Keratinocyte (primary cell): ENCODE data around the gene RHEX. TPM values are rescaled to one million over a fixed set of nuclear protein-coding genes. Genes with fewer than 3 reads are reported as not detected.

Experiments
- DNase-seq: peaks from one replicate; pipeline ENCODE4 v3.0.0-alpha.2; 2011; ENCODE audit warnings: low read depth, missing footprints, low spot score
- FAIRE-seq: peaks from 2 replicates; lab custom pipeline; 2011; peaks lifted over from hg19 to GRCh38; lab: Jason Lieb, UNC
- H2AFZ ChIP-seq: 2 replicates; pipeline ENCODE4 v1.6.0; 2012; ENCODE audit warnings: low read length, control low read depth, inconsistent platforms; ENCODE audit not compliant: control insufficient read depth
- H3K27ac ChIP-seq: 2 replicates; pipeline ENCODE4 v1.5.1; 2011; ENCODE audit warnings: low read length; ENCODE audit not compliant: control insufficient read depth, insufficient read depth
- H3K27me3 ChIP-seq: 3 replicates; pipeline ENCODE4 v1.6.0; 2011; ENCODE audit warnings: low read length; ENCODE audit not compliant: control insufficient read depth, insufficient read depth; ENCODE audit errors: extremely low read depth
- H3K36me3 ChIP-seq, 2 experiments: 2 replicates in 1 of 2; 3 replicates in 1 of 2; pipeline ENCODE4 v1.5.1; 2011; ENCODE audit warnings: low read length in 2 of 2, mild to moderate bottlenecking in 1 of 2; ENCODE audit not compliant: control insufficient read depth in 2 of 2, insufficient read depth in 2 of 2; ENCODE audit errors: extremely low read depth in 1 of 2
- H3K4me1 ChIP-seq: 3 replicates; pipeline ENCODE4 v1.5.1; 2011; ENCODE audit warnings: low read length; ENCODE audit not compliant: control insufficient read depth, insufficient read depth; ENCODE audit errors: extremely low read depth
- H3K4me2 ChIP-seq: 3 replicates; pipeline ENCODE4 v1.6.0; 2011; ENCODE audit warnings: low read depth, low read length; ENCODE audit not compliant: control insufficient read depth, insufficient read depth; ENCODE audit errors: extremely low read depth
- H3K4me3 ChIP-seq, 3 experiments: fragments of 200-600 bp in 1 of 3; sonication (generic) in 1 of 3; 2 replicates in 2 of 3; 3 replicates in 1 of 3; pipeline ENCODE4 v1.5.1; 2011 to 2016; ENCODE audit warnings: low read length in 3 of 3, mild to moderate bottlenecking in 3 of 3, control low read depth in 2 of 3, inconsistent platforms in 1 of 3, low read depth in 1 of 3, mixed read lengths in 1 of 3, mixed run types in 1 of 3, moderate library complexity in 1 of 3; ENCODE audit not compliant: control insufficient read depth in 2 of 3, insufficient read depth in 2 of 3; ENCODE audit errors: extremely low read depth in 1 of 3
- H3K79me2 ChIP-seq: 2 replicates; pipeline ENCODE4 v1.6.0; 2012; ENCODE audit warnings: low read length; ENCODE audit not compliant: control insufficient read depth, insufficient read depth
- H3K9ac ChIP-seq: 3 replicates; pipeline ENCODE4 v1.6.0; 2011; ENCODE audit warnings: low read length; ENCODE audit not compliant: control insufficient read depth, insufficient read depth; ENCODE audit errors: extremely low read depth
- H3K9me1 ChIP-seq: 3 replicates; pipeline ENCODE4 v1.6.0; 2011; ENCODE audit warnings: low read length; ENCODE audit not compliant: control insufficient read depth, insufficient read depth; ENCODE audit errors: extremely low read depth
- H3K9me3 ChIP-seq: 2 replicates; pipeline ENCODE4 v1.5.1; 2012; ENCODE audit warnings: low read depth, low read length; ENCODE audit not compliant: control insufficient read depth
- H4K20me1 ChIP-seq: 3 replicates; pipeline ENCODE4 v1.6.0; 2011; ENCODE audit warnings: low read length; ENCODE audit not compliant: control insufficient read depth, insufficient read depth; ENCODE audit errors: extremely low read depth
- CTCF ChIP-seq, 3 experiments: IDR thresholded peaks in 1 of 3; conservative IDR thresholded peaks in 1 of 3; optimal IDR thresholded peaks in 1 of 3; 2 replicates in 2 of 3; 3 replicates in 1 of 3; pipeline versions ENCODE3 to v1.5.1; 2011; ENCODE audit warnings: low read length in 3 of 3, mild to moderate bottlenecking in 3 of 3, moderate library complexity in 2 of 3, control low read depth in 1 of 3, inconsistent platforms in 1 of 3; ENCODE audit not compliant: insufficient read depth in 2 of 3; ENCODE audit errors: extremely low read depth in 1 of 3
- EZH2 ChIP-seq: IDR thresholded peaks from one replicate; pipeline ENCODE4 v1.6.1; 2012; ENCODE audit warnings: inconsistent platforms, mild to moderate bottlenecking, low read length, moderate library complexity
- dilution Hi-C: fragments of 300-500 bp; cut with MboI; formaldehyde crosslinking; loops from one replicate; pipeline ENCODE4 v1.7.0; 2020; ENCODE audit warnings: low sequenced_read_pairs; ENCODE audit not compliant: extremely low pct_ligation_motif_present
- polyA plus RNA-seq, 5 experiments: library from polyadenylated mRNA; depleted of rRNA in 3 of 5; stranded (reverse) in 3 of 5; stranded (forward) in 1 of 5; unstranded in 1 of 5; fragments of >200 nt; gene quantifications; 1 replicate in 1 of 5; 2 replicates in 3 of 5; 3 replicates in 1 of 5; pipeline versions ENCODE4 v1.2.1 to v1.2.3, GENCODE V29; 2011 to 2012; ENCODE audit warnings: missing spikeins in 2 of 5, low read depth in 1 of 5, low replicate concordance in 1 of 5

RHEX gene
- polyA plus RNA-seq, 1 donor (not counting 4 experiments of a cell fraction or from before 2014, with no cell fraction given): not detected

DNA sequence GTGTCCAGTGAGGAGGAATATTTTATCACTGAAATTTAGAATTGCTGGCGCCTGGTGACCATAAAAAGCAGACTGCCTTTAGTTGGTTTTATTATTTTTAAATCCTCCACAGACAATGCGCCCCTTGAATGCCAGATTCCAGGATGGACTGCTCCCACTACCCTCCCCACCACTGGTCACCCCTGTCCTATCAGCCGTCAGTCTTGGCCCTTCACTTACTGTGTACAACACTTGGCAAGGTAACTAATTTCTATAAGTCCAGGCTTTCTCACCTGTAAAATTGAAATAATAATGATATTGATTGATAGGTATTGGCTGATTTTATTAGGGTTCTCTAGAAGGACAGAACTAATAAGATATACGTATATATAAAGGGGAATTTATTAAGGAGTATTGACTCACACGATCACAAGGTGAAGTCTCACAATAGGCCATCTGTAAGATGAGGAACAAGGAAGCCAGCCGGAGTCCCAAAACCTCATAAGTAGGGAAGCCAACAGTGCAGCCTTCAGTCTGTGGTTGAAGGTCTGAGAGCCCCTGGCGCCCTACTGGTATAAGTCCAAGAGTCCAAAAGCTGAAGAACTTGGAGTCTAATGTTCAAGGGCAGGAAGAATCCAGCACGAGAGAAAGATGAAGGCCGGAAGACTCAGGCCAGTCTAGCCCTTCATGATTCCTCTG lies 17.8 kb downstream of the RHEX start:
- Histone ChIP-seq H3K36me3 (no peaks in the 10 kb centered on the region), H2AFZ (no peak overlapping the region), H3K4me3 (no peak overlapping the region), H3K9me3 (no peaks in the 10 kb centered on the region), H3K4me2 (no peak overlapping the region), H3K27ac (no peak overlapping the region), H3K4me1 (no peaks in the 10 kb centered on the region), H3K27me3 (no peaks in the 10 kb centered on the region), H3K79me2 (no peaks in the 10 kb centered on the region), H3K9ac (no peak overlapping the region), H3K9me1 (no peaks in the 10 kb centered on the region), H4K20me1 (no peaks in the 10 kb centered on the region)
- TF ChIP-seq CTCF (optimal IDR thresholded peaks at IDR 0.05 in 1 of 3, IDR thresholded peaks at IDR 0.05 in 1 of 3, conservative IDR thresholded peaks at IDR 0.05 in 1 of 3; ENCODE audit: extremely low read depth in 1 of 3, insufficient read depth in 2 of 3, low read length in 3 of 3) (no peak), EZH2 (no peak)
- dilution Hi-C loops: no loop called here
- FAIRE-seq (no peak), DNase-seq (no peak)

DNA sequence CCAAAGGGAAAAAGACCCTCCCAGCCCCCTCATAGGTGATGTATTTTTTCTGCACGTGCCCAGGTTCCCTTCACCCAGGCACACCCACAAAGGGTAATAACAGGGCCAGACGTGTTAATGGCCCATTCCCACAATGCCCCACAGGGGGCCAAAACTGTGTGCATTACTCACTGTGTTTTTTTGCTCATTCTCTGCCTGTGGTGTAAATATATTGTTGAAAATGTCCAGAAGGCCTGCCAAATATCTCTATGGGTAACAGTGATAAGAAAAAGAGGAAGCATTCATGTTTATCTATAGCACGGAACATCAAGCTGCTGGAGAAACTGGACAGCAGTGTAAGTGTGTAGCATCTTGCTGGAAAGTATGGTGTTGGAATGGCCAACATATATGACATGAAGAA lies 21.9 kb downstream of the RHEX start:
- Histone ChIP-seq H3K4me2 (no peak overlapping the region), H3K36me3 (no peaks in the 10 kb centered on the region), H3K9me3 (no peaks in the 10 kb centered on the region), H4K20me1 (no peaks in the 10 kb centered on the region), H3K9ac (no peak overlapping the region), H3K4me1 (peaks cover 11% of the 10 kb centered on the region), H2AFZ (no peak overlapping the region), H3K27me3 (no peaks in the 10 kb centered on the region), H3K27ac (no peak overlapping the region), H3K9me1 (no peaks in the 10 kb centered on the region), H3K4me3 (no peak overlapping the region), H3K79me2 (no peaks in the 10 kb centered on the region)
- no peak for DNase-seq
- TF ChIP-seq CTCF (optimal IDR thresholded peaks at IDR 0.05 in 1 of 3, IDR thresholded peaks at IDR 0.05 in 1 of 3, conservative IDR thresholded peaks at IDR 0.05 in 1 of 3; ENCODE audit: extremely low read depth in 1 of 3, insufficient read depth in 2 of 3, low read length in 3 of 3): no peak
- no peak for TF ChIP-seq EZH2
- no peak for FAIRE-seq
- dilution Hi-C loops: no loop called here
